H1 (cell line): ENCODE data around the gene ROR1. TPM values are rescaled to one million over a fixed set of nuclear protein-coding genes. Genes with fewer than 3 reads are reported as not detected.

Experiments
- CTCF ChIA-PET: fragments of 300-600 bp; sonication (Branson Sonifier 250); formaldehyde crosslinking; loops from one replicate; lab custom pipeline; 2021; ENCODE audit not compliant: partially characterized antibody; lab: Charles Lee
- POLR2A ChIA-PET: fragments of 300-600 bp; sonication (Branson Sonifier 250); formaldehyde crosslinking; loops from one replicate; lab custom pipeline; 2021; ENCODE audit warnings: inconsistent platforms; ENCODE audit not compliant: partially characterized antibody; lab: Charles Lee
- DNase-seq, 2 experiments: peaks; one replicate each; pipeline versions ENCODE4 v3.0.0 to v3.0.0-alpha.2; 2010 to 2022; ENCODE audit warnings: low spot score in 2 of 2, low read depth in 1 of 2, mixed read lengths in 1 of 2
- FAIRE-seq: peaks from 2 replicates; lab custom pipeline; 2011; peaks lifted over from hg19 to GRCh38; lab: Jason Lieb, UNC
- H2AFZ ChIP-seq: 2 replicates; pipeline ENCODE4 v1.8.1; 2012; ENCODE audit warnings: low read length, inconsistent platforms
- H2AK5ac ChIP-seq: 2 replicates; pipeline ENCODE4 v1.6.1; 2013; ENCODE audit warnings: low read depth, low read length
- H2BK120ac ChIP-seq: replicated peaks from 2 replicates; pipeline ENCODE3; 2013; ENCODE audit warnings: low read depth, low read length, inconsistent platforms
- H2BK12ac ChIP-seq: 2 replicates; pipeline ENCODE4 v1.6.1; 2013; ENCODE audit warnings: low read depth, low read length
- H2BK15ac ChIP-seq: 2 replicates; pipeline ENCODE4 v1.6.1; 2013; ENCODE audit warnings: low read length
- H2BK20ac ChIP-seq: 2 replicates; pipeline ENCODE4 v1.6.1; 2013; ENCODE audit warnings: low read length
- H2BK5ac ChIP-seq: 2 replicates; pipeline ENCODE4 v1.6.1; 2013; ENCODE audit warnings: low read depth, low read length
- H3K14ac ChIP-seq: 2 replicates; pipeline ENCODE4 v1.6.1; 2013; ENCODE audit warnings: inconsistent platforms; ENCODE audit not compliant: insufficient read length
- H3K18ac ChIP-seq: 2 replicates; pipeline ENCODE4 v1.6.1; 2013; ENCODE audit warnings: low read length; ENCODE audit errors: extremely low read depth
- H3K23ac ChIP-seq: 2 replicates; pipeline ENCODE4 v1.6.1; 2013; ENCODE audit warnings: inconsistent platforms; ENCODE audit not compliant: insufficient read length
- H3K23me2 ChIP-seq: 2 replicates; pipeline ENCODE4 v1.6.1; 2013; ENCODE audit warnings: low read depth, low read length
- H3K27ac ChIP-seq: 2 replicates; pipeline ENCODE4 v1.6.1; 2011; ENCODE audit warnings: low read depth, low read length, inconsistent platforms
- H3K27me3 ChIP-seq, 4 experiments: replicated peaks in 1 of 4; 1 replicate in 1 of 4; 2 replicates in 3 of 4; pipeline versions ENCODE4 v1.6.1 to v1.8.1; 2011 to 2013; ENCODE audit warnings: low read length in 3 of 4, mild to moderate bottlenecking in 3 of 4, inconsistent platforms in 2 of 4, mixed read lengths in 2 of 4, moderate library complexity in 1 of 4; ENCODE audit not compliant: control insufficient read depth in 3 of 4, insufficient read depth in 3 of 4; ENCODE audit errors: extremely low read depth in 1 of 4
- H3K36me3 ChIP-seq, 4 experiments: 2 replicates each; pipeline versions ENCODE4 v1.6.1 to v1.8.1; 2011 to 2013; ENCODE audit warnings: mild to moderate bottlenecking in 4 of 4, low read length in 3 of 4, moderate library complexity in 2 of 4, control low read depth in 1 of 4, inconsistent platforms in 1 of 4; ENCODE audit not compliant: insufficient read depth in 4 of 4, control insufficient read depth in 2 of 4
- H3K4ac ChIP-seq: replicated peaks from 2 replicates; pipeline ENCODE3; 2013; ENCODE audit warnings: low read length, low read depth, mixed read lengths, inconsistent platforms; ENCODE audit not compliant: insufficient read length
- H3K4me1 ChIP-seq, 4 experiments: replicated peaks in 1 of 4; 1 replicate in 1 of 4; 2 replicates in 3 of 4; pipeline versions ENCODE4 v1.6.1 to v1.8.1; 2011 to 2013; ENCODE audit warnings: low read length in 3 of 4, inconsistent platforms in 2 of 4, mixed read lengths in 1 of 4; ENCODE audit not compliant: insufficient read depth in 4 of 4, control insufficient read depth in 3 of 4
- H3K4me2 ChIP-seq, 2 experiments: 2 replicates each; pipeline versions ENCODE4 v1.6.1 to v1.8.1; 2011 to 2013; ENCODE audit warnings: low read depth in 2 of 2, low read length in 2 of 2, control low read depth in 1 of 2, inconsistent platforms in 1 of 2, mild to moderate bottlenecking in 1 of 2; ENCODE audit not compliant: insufficient read depth in 1 of 2
- H3K4me3 ChIP-seq, 4 experiments: fragments of 200-600, 300-600 bp in 1 of 4; sonication (generic), shearing (Covaris generic), sonication (Bioruptor Twin) in 1 of 4; 2 replicates each; pipeline versions ENCODE4 v1.5.1 to v1.8.1; 2011 to 2016; ENCODE audit warnings: low read length in 4 of 4, low read depth in 3 of 4, control low read depth in 2 of 4, inconsistent platforms in 2 of 4, mild to moderate bottlenecking in 2 of 4, mixed read lengths in 1 of 4, moderate library complexity in 1 of 4; ENCODE audit not compliant: insufficient read depth in 2 of 4; ENCODE audit errors: extremely low read depth in 1 of 4
- H3K56ac ChIP-seq: replicated peaks from 2 replicates; pipeline ENCODE3; 2013; ENCODE audit warnings: low read depth, mild to moderate bottlenecking, mixed read lengths, low read length, inconsistent platforms; ENCODE audit not compliant: insufficient read length
- H3K79me1 ChIP-seq: 2 replicates; pipeline ENCODE4 v1.6.1; 2013; ENCODE audit warnings: low read depth, low read length, control low read depth
- H3K79me2 ChIP-seq, 2 experiments: 2 replicates each; pipeline versions ENCODE4 v1.6.1 to v1.8.1; 2012 to 2013; ENCODE audit warnings: low read length in 2 of 2, mild to moderate bottlenecking in 2 of 2, inconsistent platforms in 1 of 2; ENCODE audit not compliant: insufficient read depth in 2 of 2, control insufficient read depth in 1 of 2
- H3K9ac ChIP-seq, 4 experiments: replicated peaks in 1 of 4; 1 replicate in 1 of 4; 2 replicates in 3 of 4; pipeline versions ENCODE4 v1.6.1 to v1.8.1; 2011 to 2013; ENCODE audit warnings: low read depth in 3 of 4, low read length in 3 of 4, control low read depth in 2 of 4, mild to moderate bottlenecking in 2 of 4, moderate library complexity in 2 of 4, inconsistent platforms in 1 of 4; ENCODE audit errors: extremely low read depth in 1 of 4
- H3K9me3 ChIP-seq, 2 experiments: 2 replicates each; pipeline versions ENCODE4 v1.6.1 to v1.8.1; 2012 to 2013; ENCODE audit warnings: mild to moderate bottlenecking in 2 of 2, moderate library complexity in 2 of 2, control low read depth in 1 of 2, inconsistent platforms in 1 of 2, low read depth in 1 of 2, low read length in 1 of 2, mixed read lengths in 1 of 2; ENCODE audit not compliant: insufficient read depth in 2 of 2
- H4K20me1 ChIP-seq, 2 experiments: replicated peaks in 1 of 2; 2 replicates each; pipeline versions ENCODE3 to v1.8.1; 2011 to 2013; ENCODE audit warnings: inconsistent platforms in 2 of 2, low read length in 2 of 2, mild to moderate bottlenecking in 1 of 2; ENCODE audit not compliant: insufficient read depth in 2 of 2, control insufficient read depth in 1 of 2
- H4K5ac ChIP-seq: 2 replicates; pipeline ENCODE4 v1.6.1; 2013; ENCODE audit warnings: low read length, low read depth, mixed read lengths, inconsistent platforms; ENCODE audit not compliant: insufficient read length
- H4K8ac ChIP-seq: 2 replicates; pipeline ENCODE4 v1.8.0; 2013; ENCODE audit warnings: mild to moderate bottlenecking, moderate library complexity, low read length, inconsistent platforms; ENCODE audit not compliant: insufficient read depth; ENCODE audit errors: extremely low read depth
- H4K91ac ChIP-seq: replicated peaks from 2 replicates; pipeline ENCODE3; 2013; ENCODE audit warnings: low read length, mixed read lengths, inconsistent platforms; ENCODE audit not compliant: insufficient read length
- CHD2 ChIP-seq: IDR thresholded peaks from 2 replicates; pipeline ENCODE4 v1.6.1; 2012; ENCODE audit warnings: low read length, improper control_type of control experiment
- MAFK ChIP-seq: IDR thresholded peaks from 2 replicates; pipeline ENCODE4 v1.6.1; 2012; ENCODE audit warnings: low read depth, mild to moderate bottlenecking, improper control_type of control experiment, low read length
- TEAD4 ChIP-seq: IDR thresholded peaks from 2 replicates; pipeline ENCODE4 v1.6.1; 2012; ENCODE audit warnings: low read depth, low read length, inconsistent platforms, mixed read lengths
- ZNF274 ChIP-seq: IDR thresholded peaks from 2 replicates; pipeline ENCODE4 v1.7.0; 2012; ENCODE audit warnings: low read length, borderline replicate concordance; ENCODE audit errors: extremely low read depth
- polyA plus RNA-seq, 7 experiments: library from polyadenylated mRNA; depleted of rRNA in 3 of 7; stranded (reverse) in 5 of 7; unstranded in 2 of 7; fragments of >200 nt in 5 of 7; fragments of 200-250 nt in 2 of 7; gene quantifications; 1 replicate in 5 of 7; 2 replicates in 1 of 7; 4 replicates in 1 of 7; pipeline versions ENCODE4 v1.2.1 to v1.2.3, GENCODE V29; 2011 to 2013; ENCODE audit warnings: missing spikeins in 2 of 7, mixed read lengths in 2 of 7
- total RNA-seq: library from RNA; stranded (reverse); fragmentation: NEBNext Ultra II Directional; extraction: Animal tissue kit (Norgen Biotek cat#: 25700); gene quantifications from 2 replicates; pipeline ENCODE4 v1.2.1, GENCODE V29; 2021
- TF ChIP-seq, protein P1 (sequence below): IDR thresholded peaks from 2 replicates; pipeline ENCODE4 v1.6.1; 2011; ENCODE audit warnings: low read length, improper control_type of control experiment

Gene ROR1
- total and polyA plus RNA-seq, 2 of the 8 experiments (the other 6 are each of a cell fraction or from before 2014, with no cell fraction given): 33.6 to 73.6 TPM

DNA sequence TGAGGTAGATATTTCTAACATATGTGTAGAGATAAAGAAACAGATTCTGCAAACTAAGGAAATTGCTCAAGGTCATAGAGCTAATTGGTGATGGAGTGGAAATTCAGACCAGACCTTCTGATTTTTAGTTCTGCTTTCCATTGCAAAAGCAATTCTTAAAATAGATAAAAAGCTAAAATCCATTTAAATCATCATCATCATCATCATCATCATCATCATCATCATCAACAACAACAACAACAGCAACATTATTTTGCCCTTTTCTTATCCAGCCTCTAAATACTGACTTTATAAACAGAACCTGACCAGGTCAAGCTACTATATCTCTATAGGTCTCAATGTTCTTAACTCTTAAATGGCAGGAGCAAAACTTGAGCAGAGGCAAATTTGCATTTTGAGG, 14.0 kb upstream of the ROR1 start:
- Histone ChIP-seq H3K18ac (no peak overlapping the region), H2BK5ac (no peak overlapping the region), H3K4ac (no peak overlapping the region), H3K4me1 (no peaks in the 10 kb centered on the region; a peak in 1 of 7 replicates), H2BK120ac (no peak overlapping the region), H4K91ac (no peak overlapping the region), H3K4me2 (no peak overlapping the region), H3K56ac (no peak overlapping the region), H3K79me1 (no peaks in the 10 kb centered on the region), H3K14ac (no peak overlapping the region), H3K23ac (no peak overlapping the region)
- no peak for FAIRE-seq
- TF ChIP-seq CHD2 (no peak), TEAD4 (no peak), MAFK (no peak), ZNF274 (no peak)
- TF ChIP-seq, protein P1, sequence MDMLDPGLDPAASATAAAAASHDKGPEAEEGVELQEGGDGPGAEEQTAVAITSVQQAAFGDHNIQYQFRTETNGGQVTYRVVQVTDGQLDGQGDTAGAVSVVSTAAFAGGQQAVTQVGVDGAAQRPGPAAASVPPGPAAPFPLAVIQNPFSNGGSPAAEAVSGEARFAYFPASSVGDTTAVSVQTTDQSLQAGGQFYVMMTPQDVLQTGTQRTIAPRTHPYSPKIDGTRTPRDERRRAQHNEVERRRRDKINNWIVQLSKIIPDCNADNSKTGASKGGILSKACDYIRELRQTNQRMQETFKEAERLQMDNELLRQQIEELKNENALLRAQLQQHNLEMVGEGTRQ: no peak
- TF ChIP-seq, all 59 proteins: peak for 0
- H2AK5ac ChIP-seq: no peak overlapping the region
- no peaks in the 10 kb centered on the region for H3K9me3 ChIP-seq
- DNase-seq: no peak
- no peak overlapping the region for H2BK12ac ChIP-seq
- H3K4me3 ChIP-seq: no peak overlapping the region
- POLR2A ChIA-PET: no interaction called here
- H2BK20ac ChIP-seq: no peak overlapping the region
- CTCF ChIA-PET: interaction anchor here (0.6 to 1.4 kb wide), 5 partner anchors 12 to 68 kb away, joined by 3 to 5 read pairs (median 3); partner anchors contain the start of gene ROR1
- no peaks in the 10 kb centered on the region for H3K79me2 ChIP-seq
- H4K5ac ChIP-seq: no peak overlapping the region
- no peak overlapping the region for H2BK15ac ChIP-seq
- H2AFZ ChIP-seq: no peak overlapping the region
- no peaks in the 10 kb centered on the region for H3K36me3 ChIP-seq
- no peak overlapping the region for H4K8ac ChIP-seq
- no peak overlapping the region for H3K9ac ChIP-seq
- no peaks in the 10 kb centered on the region for H4K20me1 ChIP-seq
- H3K27me3 ChIP-seq: no peaks in the 10 kb centered on the region
- no peak overlapping the region for H3K27ac ChIP-seq
- H3K23me2 ChIP-seq: no peaks in the 10 kb centered on the region
